Effector memory CD8-positive, alpha-beta T cell (primary cell): Measurements from ENCODE around the gene LRRK1.

Experiments used
- ATAC-seq: fragments of 150-1000 bp; cut with Tn5 transposase; replicated peaks from 2 replicates; pipeline ENCODE4 v1.10.0; 2021; ENCODE audit warnings: mild to moderate bottlenecking, moderate library complexity
- DNase-seq, 3 experiments: peaks; one replicate each; pipeline ENCODE4 v3.0.0; 2021
- H3K27ac Mint-ChIP-seq, 2 donors: one replicate each; pipeline ENCODE4 v1.8.0; 2022; ENCODE audit warnings: mild to moderate bottlenecking in 2 of 2, mixed read lengths in 2 of 2, moderate library complexity in 2 of 2
- H3K27me3 Mint-ChIP-seq, 2 donors: one replicate each; pipeline ENCODE4 v1.8.0; 2022; ENCODE audit warnings: mixed read lengths in 2 of 2
- H3K36me3 Mint-ChIP-seq: one replicate; pipeline ENCODE4 v1.8.0; 2022; ENCODE audit warnings: mild to moderate bottlenecking, moderate library complexity, mixed read lengths; ENCODE audit not compliant: insufficient read depth
- H3K4me1 Mint-ChIP-seq, 2 donors: one replicate each; pipeline ENCODE4 v1.8.0; 2022; ENCODE audit warnings: low read depth in 2 of 2, mixed read lengths in 2 of 2
- H3K4me3 Mint-ChIP-seq, 2 donors: one replicate each; pipeline ENCODE4 v1.8.0; 2022; ENCODE audit warnings: mild to moderate bottlenecking in 2 of 2, mixed read lengths in 2 of 2, moderate library complexity in 2 of 2
- H3K9me3 Mint-ChIP-seq, 2 donors: one replicate each; pipeline ENCODE4 v1.8.0; 2022; ENCODE audit warnings: mixed read lengths in 2 of 2

Gene LRRK1

GRCh38 chr15:101052031-101052620 is 133.0 kb downstream of the LRRK1 start:
- no peak overlapping the region for H3K4me3 Mint-ChIP-seq
- H3K9me3 Mint-ChIP-seq = no peaks in the 10 kb centered on the region
- H3K4me1 Mint-ChIP-seq = no peaks in the 10 kb centered on the region
- no peak overlapping the region for H3K27ac Mint-ChIP-seq
- peaks cover 7 to 17% of the 10 kb centered on the region in 2 donors for H3K27me3 Mint-ChIP-seq
- ATAC-seq (no peak), DNase-seq (no peak)
- H3K36me3 Mint-ChIP-seq = peaks cover 2% of the 10 kb centered on the region

- H3K4me1 Mint-ChIP-seq = no peaks in the 10 kb centered on the region
- no peak for DNase-seq
- H3K4me3 Mint-ChIP-seq = no peak overlapping the region
These were observed 133.5 kb downstream of the LRRK1 start for GRCh38 chr15:101052681-101053121.

GRCh38 chr15:101053261-101053660 is 134.1 kb downstream of the LRRK1 start:
- no peaks in the 10 kb centered on the region for H3K9me3 Mint-ChIP-seq
- peaks cover 2% of the 10 kb centered on the region for H3K36me3 Mint-ChIP-seq
- H3K27me3 Mint-ChIP-seq = peaks cover 7 to 14% of the 10 kb centered on the region in 2 donors
- H3K4me1 Mint-ChIP-seq = no peaks in the 10 kb centered on the region
- no peak for ATAC-seq
- no peak overlapping the region for H3K4me3 Mint-ChIP-seq
- H3K27ac Mint-ChIP-seq = no peak overlapping the region
- DNase-seq = no peak

More at GRCh38 chr15:101052681-101053121, 133.5 kb downstream of the LRRK1 start:
- no peak for ATAC-seq
- Mint-ChIP-seq H3K27me3 (peaks cover 7 to 14% of the 10 kb centered on the region in 2 donors), H3K27ac (no peak overlapping the region), H3K36me3 (peaks cover 2% of the 10 kb centered on the region), H3K9me3 (no peaks in the 10 kb centered on the region)

GRCh38 chr15:101054116-101054515 is 135.0 kb downstream of the LRRK1 start:
- H3K36me3 Mint-ChIP-seq = peaks cover 2% of the 10 kb centered on the region
- no peak for ATAC-seq
- no peaks in the 10 kb centered on the region for H3K4me1 Mint-ChIP-seq
- H3K27ac Mint-ChIP-seq = no peak overlapping the region
- no peak overlapping the region for H3K4me3 Mint-ChIP-seq
- H3K9me3 Mint-ChIP-seq = no peaks in the 10 kb centered on the region
- DNase-seq = no peak
- peaks cover 7 to 13% of the 10 kb centered on the region in 2 donors for H3K27me3 Mint-ChIP-seq

GRCh38 chr15:101054991-101055390 is 135.8 kb downstream of the LRRK1 start:
- ATAC-seq = no peak
- Mint-ChIP-seq H3K4me1 (no peaks in the 10 kb centered on the region), H3K4me3 (no peak overlapping the region), H3K27me3 (peaks cover 10 to 11% of the 10 kb centered on the region in 2 donors), H3K36me3 (peaks cover 2% of the 10 kb centered on the region), H3K27ac (no peak overlapping the region), H3K9me3 (no peaks in the 10 kb centered on the region)
- no peak for DNase-seq

- DNase-seq (no peak), ATAC-seq (no peak)
- H3K4me1 Mint-ChIP-seq = no peaks in the 10 kb centered on the region
- peaks cover 7 to 12% of the 10 kb centered on the region in 2 donors for H3K27me3 Mint-ChIP-seq
- H3K36me3 Mint-ChIP-seq = peaks cover 2% of the 10 kb centered on the region
- H3K27ac Mint-ChIP-seq = no peak overlapping the region
- H3K9me3 Mint-ChIP-seq = no peaks in the 10 kb centered on the region
- H3K4me3 Mint-ChIP-seq = no peak overlapping the region
These were observed 136.3 kb downstream of the LRRK1 start for GRCh38 chr15:101055411-101055810.

- Mint-ChIP-seq H3K27ac (no peak overlapping the region), H3K9me3 (no peaks in the 10 kb centered on the region), H3K27me3 (peaks cover 6 to 12% of the 10 kb centered on the region in 2 donors), H3K36me3 (peaks cover 2% of the 10 kb centered on the region), H3K4me3 (no peak overlapping the region), H3K4me1 (no peaks in the 10 kb centered on the region)
- no peak for DNase-seq
- no peak for ATAC-seq
These were observed 137.5 kb downstream of the LRRK1 start for GRCh38 chr15:101056366-101057334.

- Mint-ChIP-seq H3K27ac (no peak overlapping the region), H3K36me3 (peaks cover 2% of the 10 kb centered on the region), H3K27me3 (peaks cover 6 to 12% of the 10 kb centered on the region in 2 donors), H3K9me3 (no peaks in the 10 kb centered on the region), H3K4me1 (no peaks in the 10 kb centered on the region), H3K4me3 (no peak overlapping the region)
- ATAC-seq (no peak), DNase-seq (no peak)
These were observed 138.8 kb downstream of the LRRK1 start for GRCh38 chr15:101057841-101058407.

GRCh38 chr15:101058735-101059134 is 139.6 kb downstream of the LRRK1 start:
- no peak for DNase-seq
- Mint-ChIP-seq H3K4me3 (no peak overlapping the region), H3K27me3 (peaks cover 6 to 12% of the 10 kb centered on the region in 2 donors), H3K36me3 (peaks cover 2% of the 10 kb centered on the region), H3K4me1 (no peaks in the 10 kb centered on the region), H3K9me3 (no peaks in the 10 kb centered on the region), H3K27ac (no peak overlapping the region)
- ATAC-seq = no peak

- no peak overlapping the region for H3K27ac Mint-ChIP-seq
- ATAC-seq (no peak), DNase-seq (no peak)
- peaks cover 6 to 12% of the 10 kb centered on the region in 2 donors for H3K27me3 Mint-ChIP-seq
- H3K9me3 Mint-ChIP-seq = no peaks in the 10 kb centered on the region
- no peak overlapping the region for H3K4me3 Mint-ChIP-seq
- no peaks in the 10 kb centered on the region for H3K4me1 Mint-ChIP-seq
- H3K36me3 Mint-ChIP-seq = peaks cover 2% of the 10 kb centered on the region
These were observed 140.5 kb downstream of the LRRK1 start for GRCh38 chr15:101059381-101060341.

GRCh38 chr15:101060576-101061551 is 141.7 kb downstream of the LRRK1 start:
- DNase-seq (no peak), ATAC-seq (no peak)
- H3K27ac Mint-ChIP-seq = no peak overlapping the region
- no peaks in the 10 kb centered on the region for H3K4me1 Mint-ChIP-seq
- H3K36me3 Mint-ChIP-seq = no peaks in the 10 kb centered on the region
- peaks cover 6 to 12% of the 10 kb centered on the region in 2 donors for H3K27me3 Mint-ChIP-seq
- no peak overlapping the region for H3K4me3 Mint-ChIP-seq
- no peaks in the 10 kb centered on the region for H3K9me3 Mint-ChIP-seq

GRCh38 chr15:101062063-101062462 is 142.9 kb downstream of the LRRK1 start:
- H3K36me3 Mint-ChIP-seq = no peaks in the 10 kb centered on the region

More at GRCh38 chr15:101062063-101062462, 142.9 kb downstream of the LRRK1 start:
- no peaks in the 10 kb centered on the region for H3K9me3 Mint-ChIP-seq
- H3K4me3 Mint-ChIP-seq = no peak overlapping the region
- H3K27ac Mint-ChIP-seq = no peak overlapping the region
- no peaks in the 10 kb centered on the region for H3K4me1 Mint-ChIP-seq
- ATAC-seq = no peak
- peaks cover 5 to 6% of the 10 kb centered on the region in 2 donors for H3K27me3 Mint-ChIP-seq
- DNase-seq = no peak
